Activated B cell treated with CpG ODN at 0.5 μM for 24 hours (primary cell): ENCODE data around the gene TBC1D2B. TPM values are rescaled to one million over a fixed set of nuclear protein-coding genes. Genes with fewer than 3 reads are reported as not detected.

ENCODE experiments used
- ATAC-seq: fragments of 200-7000 bp; cut with Tn5 transposase; one replicate; pipeline ENCODE4 v1.10.0; 2021; ENCODE audit warnings: low read depth, mild to moderate bottlenecking, moderate library complexity
- CTCF ChIA-PET: fragments of 350-600 bp; sonication (Branson Sonifier 250); formaldehyde crosslinking; loops from one replicate; lab custom pipeline; 2021; ENCODE audit warnings: antibody characterized with exemption; lab: Charles Lee
- POLR2A ChIA-PET: fragments of 350-600 bp; sonication (Branson Sonifier 250); formaldehyde crosslinking; loops from one replicate; lab custom pipeline; 2021; ENCODE audit warnings: antibody characterized with exemption; lab: Charles Lee
- DNase-seq: peaks from one replicate; pipeline ENCODE4 v3.0.0; 2022
- H3K27ac Mint-ChIP-seq: one replicate; pipeline ENCODE4 v1.8.0; 2020; ENCODE audit warnings: mixed read lengths
- H3K27me3 Mint-ChIP-seq: one replicate; pipeline ENCODE4 v1.8.0; 2021; ENCODE audit warnings: mixed read lengths
- H3K36me3 Mint-ChIP-seq: one replicate; pipeline ENCODE4 v1.8.0; 2021; ENCODE audit warnings: low read depth, mixed read lengths
- H3K4me1 Mint-ChIP-seq: one replicate; pipeline ENCODE4 v1.8.0; 2021; ENCODE audit warnings: mixed read lengths
- H3K4me3 Mint-ChIP-seq: one replicate; pipeline ENCODE4 v1.8.0; 2020; ENCODE audit warnings: mild to moderate bottlenecking, mixed read lengths
- H3K9me3 Mint-ChIP-seq: one replicate; pipeline ENCODE4 v1.8.0; 2020; ENCODE audit warnings: mixed read lengths
- CTCF ChIP-seq: fragments of 200-600 bp; IDR thresholded peaks from one replicate; pipeline ENCODE4 v1.8.0; 2022; ENCODE audit warnings: antibody characterized with exemption, mild to moderate bottlenecking
- intact Hi-C: fragments of 100-400 bp; cut with micrococcal nuclease; formaldehyde crosslinking; loops from one replicate; pipeline ENCODE4 v1.15.1; 2024
- total RNA-seq: library from RNA; stranded (reverse); gene quantifications from 2 replicates; pipeline ENCODE4 v1.2.3, GENCODE V29; 2022

The TBC1D2B gene
- total RNA-seq, 1 donor from 2014 or later: 13.7 TPM

GRCh38 chr15:78103406-78104118 is 26.1 kb upstream of the TBC1D2B start:
- H3K9me3 Mint-ChIP-seq: no peaks in the 10 kb centered on the region
- ATAC-seq: no peak
- no peaks in the 10 kb centered on the region for H3K27me3 Mint-ChIP-seq
- H3K4me3 Mint-ChIP-seq: no peak overlapping the region
- intact Hi-C loops: no loop called here
- POLR2A ChIA-PET: no interaction called here
- no peak overlapping the region for H3K27ac Mint-ChIP-seq
- no peaks in the 10 kb centered on the region for H3K36me3 Mint-ChIP-seq
- DNase-seq: no peak
- no peaks in the 10 kb centered on the region for H3K4me1 Mint-ChIP-seq
- CTCF ChIA-PET: no interaction called here
- TF ChIP-seq CTCF: no peak

- intact Hi-C loops: no loop called here
- POLR2A ChIA-PET: no interaction called here
- H3K4me3 Mint-ChIP-seq: no peak overlapping the region
- CTCF ChIA-PET: no interaction called here
- ATAC-seq (no peak), DNase-seq (no peak)
- no peak for TF ChIP-seq CTCF
- no peaks in the 10 kb centered on the region for H3K36me3 Mint-ChIP-seq
- H3K4me1 Mint-ChIP-seq: no peaks in the 10 kb centered on the region
- H3K9me3 Mint-ChIP-seq: no peaks in the 10 kb centered on the region
- H3K27me3 Mint-ChIP-seq: no peaks in the 10 kb centered on the region
- H3K27ac Mint-ChIP-seq: no peak overlapping the region
These were observed 25.2 kb upstream of the TBC1D2B start for GRCh38 chr15:78102741-78103140.

GRCh38 chr15:78102211-78102610 is 24.7 kb upstream of the TBC1D2B start:
- POLR2A ChIA-PET: no interaction called here
- CTCF ChIA-PET: no interaction called here
- ATAC-seq (no peak), DNase-seq (no peak)
- no peaks in the 10 kb centered on the region for H3K36me3 Mint-ChIP-seq
- no peaks in the 10 kb centered on the region for H3K9me3 Mint-ChIP-seq
- no peak overlapping the region for H3K4me3 Mint-ChIP-seq
- no peaks in the 10 kb centered on the region for H3K27me3 Mint-ChIP-seq
- H3K27ac Mint-ChIP-seq: no peak overlapping the region
- H3K4me1 Mint-ChIP-seq: no peaks in the 10 kb centered on the region
- intact Hi-C loops: no loop called here
- TF ChIP-seq CTCF: no peak

GRCh38 chr15:78101423-78102105 is 24.1 kb upstream of the TBC1D2B start:
- no peak overlapping the region for H3K27ac Mint-ChIP-seq
- H3K36me3 Mint-ChIP-seq: no peaks in the 10 kb centered on the region
- intact Hi-C loops: no loop called here
- DNase-seq: no peak
- no peaks in the 10 kb centered on the region for H3K4me1 Mint-ChIP-seq
- H3K9me3 Mint-ChIP-seq: no peaks in the 10 kb centered on the region
- POLR2A ChIA-PET: no interaction called here
- CTCF ChIA-PET: no interaction called here
- H3K27me3 Mint-ChIP-seq: no peaks in the 10 kb centered on the region
- ATAC-seq: no peak
- TF ChIP-seq CTCF: no peak
- no peak overlapping the region for H3K4me3 Mint-ChIP-seq

- DNase-seq: no peak
- no peaks in the 10 kb centered on the region for H3K36me3 Mint-ChIP-seq
These were observed 23.4 kb upstream of the TBC1D2B start for GRCh38 chr15:78100886-78101285.

More at GRCh38 chr15:78100886-78101285, 23.4 kb upstream of the TBC1D2B start:
- CTCF ChIA-PET: no interaction called here
- Mint-ChIP-seq H3K4me1 (no peaks in the 10 kb centered on the region), H3K4me3 (no peak overlapping the region), H3K27ac (no peak overlapping the region), H3K9me3 (no peaks in the 10 kb centered on the region), H3K27me3 (no peaks in the 10 kb centered on the region)
- POLR2A ChIA-PET: no interaction called here
- ATAC-seq: no peak
- intact Hi-C loops: no loop called here
- TF ChIP-seq CTCF: no peak
